SK-N-SH (cell line): Measurements from ENCODE around the gene PCDH1. TPM values are rescaled to one million over a fixed set of nuclear protein-coding genes. Genes with fewer than 3 reads are reported as not detected.

Experiments
- CTCF ChIA-PET: fragments of 300-600, 350-600 bp; formaldehyde crosslinking; extraction: SDS; loops from one replicate; lab custom pipeline; 2021; lab: Yijun Ruan, JAX
- POLR2A ChIA-PET: fragments of 350-600 bp; sonication (Branson Sonifier 250); formaldehyde crosslinking; extraction: SDS; loops from one replicate; lab custom pipeline; 2020; ENCODE audit warnings: antibody characterized with exemption, inconsistent platforms; lab: Yijun Ruan, JAX
- DNase-seq: peaks from one replicate; pipeline ENCODE4 v3.0.0; 2012
- H2AFZ ChIP-seq: fragments of 200-600 bp; sonication (generic); 2 replicates; pipeline ENCODE4 v1.8.1; 2016; ENCODE audit warnings: antibody characterized with exemption, mild to moderate bottlenecking, low read depth
- H3F3A ChIP-seq: fragments of 200-600 bp; sonication (generic); replicated peaks from 2 replicates; pipeline ENCODE3; 2016; ENCODE audit warnings: antibody characterized with exemption, mild to moderate bottlenecking; ENCODE audit not compliant: insufficient read depth
- H3K27ac ChIP-seq, 2 experiments: fragments of 200-500 bp in 1 of 2; fragments of 200-600 bp in 1 of 2; sonication (Bioruptor generic) in 1 of 2; sonication (generic), shearing (Covaris generic) in 1 of 2; 2 replicates each; pipeline versions ENCODE4 v1.5.1 to v1.6.1; 2014 to 2016; ENCODE audit warnings: low read depth in 2 of 2, inconsistent platforms in 1 of 2, low read length in 1 of 2, mild to moderate bottlenecking in 1 of 2, mixed read lengths in 1 of 2
- H3K27me3 ChIP-seq: fragments of 200-600 bp; sonication (generic), shearing (Covaris generic); 2 replicates; pipeline ENCODE4 v1.6.1; 2016; ENCODE audit warnings: mixed run types; ENCODE audit not compliant: insufficient read depth
- H3K36me3 ChIP-seq, 2 experiments: fragments of 200-500 bp in 1 of 2; fragments of 200-600 bp in 1 of 2; sonication (Bioruptor generic) in 1 of 2; sonication (generic) in 1 of 2; replicated peaks in 1 of 2; 2 replicates each; pipeline versions ENCODE3 to v1.5.1; 2014 to 2016; ENCODE audit warnings: low read length in 1 of 2, mild to moderate bottlenecking in 1 of 2; ENCODE audit not compliant: insufficient read depth in 2 of 2, control insufficient read depth in 1 of 2
- H3K4me1 ChIP-seq, 2 experiments: fragments of 200-500 bp in 1 of 2; fragments of 200-600 bp in 1 of 2; sonication (Bioruptor generic) in 1 of 2; sonication (generic), shearing (Covaris generic) in 1 of 2; 2 replicates each; pipeline versions ENCODE4 v1.5.1 to v1.6.1; 2014 to 2016; ENCODE audit warnings: low read depth in 1 of 2, low read length in 1 of 2, mixed run types in 1 of 2; ENCODE audit not compliant: insufficient read depth in 2 of 2, control insufficient read depth in 1 of 2
- H3K4me2 ChIP-seq: fragments of 200-600 bp; sonication (generic), shearing (Covaris generic); 2 replicates; pipeline ENCODE4 v1.6.1; 2017; ENCODE audit warnings: mixed run types
- H3K4me3 ChIP-seq, 2 experiments: fragments of 200-500 bp in 1 of 2; fragments of 200-600 bp in 1 of 2; sonication (Bioruptor generic) in 1 of 2; sonication (generic), shearing (Covaris generic) in 1 of 2; 2 replicates each; pipeline versions ENCODE4 v1.5.1 to v1.8.1; 2014 to 2016; ENCODE audit warnings: low read depth in 2 of 2, inconsistent platforms in 1 of 2, low read length in 1 of 2, mild to moderate bottlenecking in 1 of 2, mixed read lengths in 1 of 2, moderate library complexity in 1 of 2
- H3K79me2 ChIP-seq: fragments of 200-600 bp; sonication (generic); 2 replicates; pipeline ENCODE4 v1.8.1; 2017; ENCODE audit warnings: mild to moderate bottlenecking; ENCODE audit not compliant: insufficient read depth
- H3K9ac ChIP-seq: fragments of 200-600 bp; sonication (generic); 2 replicates; pipeline ENCODE4 v1.6.1; 2017; ENCODE audit warnings: mixed run types
- H3K9me2 ChIP-seq: fragments of 200-600 bp; sonication (generic); 2 replicates; pipeline ENCODE4 v1.6.1; 2017; ENCODE audit warnings: mixed run types
- H3K9me3 ChIP-seq: fragments of 200-600 bp; sonication (generic); 2 replicates; pipeline ENCODE4 v1.6.1; 2017; ENCODE audit warnings: mixed run types, mild to moderate bottlenecking, moderate library complexity
- H4K20me1 ChIP-seq: fragments of 200-600 bp; sonication (generic); 2 replicates; pipeline ENCODE4 v1.6.1; 2017; ENCODE audit warnings: mild to moderate bottlenecking, mixed run types; ENCODE audit not compliant: insufficient read depth
- CHD2 ChIP-seq: fragments of 150-350 bp; IDR thresholded peaks from 2 replicates; pipeline ENCODE4 v1.6.1; 2018; ENCODE audit warnings: low read length; ENCODE audit not compliant: partially characterized antibody
- CTCF ChIP-seq: fragments of 200-600 bp; sonication (generic); IDR thresholded peaks from 2 replicates; pipeline ENCODE4 v1.6.1; 2017; ENCODE audit warnings: antibody characterized with exemption, mild to moderate bottlenecking, moderate library complexity
- ELF1 ChIP-seq: IDR thresholded peaks from 2 replicates; pipeline ENCODE4 v1.4.0; 2012
- FOSL2 ChIP-seq: IDR thresholded peaks from 2 replicates; pipeline ENCODE4 v1.4.0; 2012; ENCODE audit warnings: low read depth, mild to moderate bottlenecking, moderate library complexity, borderline replicate concordance
- FOXJ3 ChIP-seq: sonication (generic); formaldehyde crosslinking; IDR thresholded peaks from 2 replicates; pipeline ENCODE4 v1.5.1; 2020; ENCODE audit warnings: mild to moderate bottlenecking, missing genetic modification reagents
- FOXM1 ChIP-seq: IDR thresholded peaks from 2 replicates; pipeline ENCODE4 v1.4.0; 2012; ENCODE audit warnings: low read depth, mild to moderate bottlenecking
- GATA2 ChIP-seq: sonication (generic); formaldehyde crosslinking; IDR thresholded peaks from 2 replicates; pipeline ENCODE4 v1.5.0; 2020; ENCODE audit warnings: mild to moderate bottlenecking, missing genetic modification reagents
- IRF3 ChIP-seq: fragments of 150-350 bp; IDR thresholded peaks from 2 replicates; pipeline ENCODE4 v1.6.1; 2016; ENCODE audit warnings: mild to moderate bottlenecking, low read depth, low read length
- JUND ChIP-seq: IDR thresholded peaks from 2 replicates; pipeline ENCODE4 v1.4.0; 2012
- MEF2A ChIP-seq: IDR thresholded peaks from 2 replicates; pipeline ENCODE4 v1.4.0; 2012; ENCODE audit warnings: low read depth, borderline replicate concordance
- POLR2AphosphoS5 ChIP-seq: IDR thresholded peaks from 2 replicates; pipeline ENCODE4 v1.6.1; 2012; ENCODE audit warnings: low read depth, low read length
- SMC3 ChIP-seq: IDR thresholded peaks from 2 replicates; pipeline ENCODE4 v1.6.1; 2012; ENCODE audit warnings: low read depth, low read length, improper control_type of control experiment
- TAF1 ChIP-seq: IDR thresholded peaks from 2 replicates; pipeline ENCODE4 v1.6.1; 2012; ENCODE audit warnings: low read depth, mild to moderate bottlenecking, low read length, moderate library complexity, borderline replicate concordance
- TCF12 ChIP-seq: IDR thresholded peaks from 2 replicates; pipeline ENCODE4 v1.4.0; 2012
- USF1 ChIP-seq: IDR thresholded peaks from 2 replicates; pipeline ENCODE4 v1.4.0; 2012; ENCODE audit warnings: low read depth, borderline replicate concordance
- YY1 ChIP-seq: IDR thresholded peaks from 2 replicates; pipeline ENCODE4 v1.4.0; 2012; ENCODE audit warnings: low read depth, mild to moderate bottlenecking
- ZBTB33 ChIP-seq: IDR thresholded peaks from 2 replicates; pipeline ENCODE4 v1.4.0; 2012; ENCODE audit warnings: low read depth, borderline replicate concordance
- WGBS: methylation state at CpG from one replicate; pipeline ENCODE4 v1.1.6; 2017; ENCODE audit warnings: low lambda C conversion rate; 5-methylcytosine and 5-hydroxymethylcytosine counted together
- polyA plus RNA-seq, 3 experiments: library from polyadenylated mRNA; depleted of rRNA; stranded (reverse); fragments of >200 nt; gene quantifications; 2 replicates each; pipeline ENCODE4 v1.2.3, GENCODE V29; 2012

The PCDH1 gene
- polyA plus RNA-seq, 1 of the 3 experiments (the other 2 are of a cell fraction) = 0.08 TPM

- H2AFZ ChIP-seq = no peak overlapping the region
- H4K20me1 ChIP-seq = no peaks in the 10 kb centered on the region
- H3K9me3 ChIP-seq = no peaks in the 10 kb centered on the region
- no peaks in the 10 kb centered on the region for H3K9me2 ChIP-seq
- H3F3A ChIP-seq = no peaks in the 10 kb centered on the region
- 49% methylated on average over 2 of the region's 3 CpGs for WGBS
- no peak overlapping the region for H3K9ac ChIP-seq
- H3K27me3 ChIP-seq = peaks cover 27% of the 10 kb centered on the region
- DNase-seq = no peak
- H3K36me3 ChIP-seq = no peaks in the 10 kb centered on the region
- no peak overlapping the region for H3K27ac ChIP-seq
- ChIA-PET CTCF (interaction anchor here (0.7 to 20.2 kb wide), 23 partner anchors 8 to 150 kb away, joined by 3 to 447 read pairs (median 6); partner anchors contain the start of gene PCDH1), POLR2A (no interaction called here)
- TF ChIP-seq GATA2 (CRISPR knock-in tag) (no peak), IRF3 (no peak), FOXM1 (no peak), USF1 (no peak), MEF2A (no peak), CHD2 (no peak), JUND (no peak), ZBTB33 (no peak), POLR2AphosphoS5 (no peak), FOSL2 (no peak)
- no peak overlapping the region for H3K4me2 ChIP-seq
- H3K4me1 ChIP-seq = peaks cover 0 to 20% of the 10 kb centered on the region in 2 experiments; a peak in 1 of 4 replicates
- H3K4me3 ChIP-seq = no peak overlapping the region
- no peaks in the 10 kb centered on the region for H3K79me2 ChIP-seq
These were observed 67.5 kb downstream of the PCDH1 start for GRCh38 chr5:141810702-141811101.

- ChIA-PET CTCF (interaction anchor here (1.3 to 7.5 kb wide), 6 partner anchors 15 to 152 kb away, joined by 4 to 137 read pairs (median 20); partner anchors contain the start of gene PCDH1), POLR2A (no interaction called here)
- H3K79me2 ChIP-seq = no peaks in the 10 kb centered on the region
- no peak overlapping the region for H3K4me2 ChIP-seq
- WGBS = 73% methylated on average over 15 of the region's 15 CpGs
- no peaks in the 10 kb centered on the region for H3K9me3 ChIP-seq
- H3K9me2 ChIP-seq = no peaks in the 10 kb centered on the region
- H3K4me3 ChIP-seq = no peak overlapping the region
- peaks cover 39% of the 10 kb centered on the region for H3K27me3 ChIP-seq
- no peak overlapping the region for H3K27ac ChIP-seq
- H4K20me1 ChIP-seq = no peaks in the 10 kb centered on the region
- no peaks in the 10 kb centered on the region for H3K36me3 ChIP-seq
- H3F3A ChIP-seq = no peaks in the 10 kb centered on the region
- H2AFZ ChIP-seq = no peak overlapping the region
- no peak overlapping the region for H3K9ac ChIP-seq
- no peak for DNase-seq
- H3K4me1 ChIP-seq = peaks cover 0 to 21% of the 10 kb centered on the region in 2 experiments; a peak in 1 of 4 replicates
- no peak for TF ChIP-seq YY1
- TF ChIP-seq SMC3 = no peak
- no peak for TF ChIP-seq ELF1
- TF ChIP-seq FOXJ3 = no peak
- TF ChIP-seq CTCF = no peak
- TF ChIP-seq TCF12 = no peak
- no peak for TF ChIP-seq FOSL2
- TF ChIP-seq ZBTB33 = no peak
- TF ChIP-seq IRF3 = no peak
- TF ChIP-seq TAF1 = no peak
These were observed 68.7 kb downstream of the PCDH1 start for GRCh38 chr5:141809380-141810096.
